IMR-90 (cell line): ENCODE data around the gene CCDC136. TPM values are rescaled to one million over a fixed set of nuclear protein-coding genes. Genes with fewer than 3 reads are reported as not detected.

Experiments used
- ATAC-seq: fragments of 200-7000 bp; cut with Tn5 transposase; 2 replicates; pipeline ENCODE4 v1.9.1; 2020; ENCODE audit warnings: low read depth, mild to moderate bottlenecking, moderate library complexity
- BruUV-seq: library from RNA; stranded (reverse); fragments of 400-500 nt; replicated peaks from 2 replicates; lab custom pipeline; 2021; lab: Mats Ljungman, UMichigan
- CTCF ChIA-PET: fragments of 300-600 bp; formaldehyde crosslinking; extraction: SDS; loops from one replicate; lab custom pipeline; 2021; ENCODE audit warnings: antibody characterized with exemption; lab: Yijun Ruan, JAX
- POLR2A ChIA-PET: fragments of 300-600 bp; sonication (Branson Sonifier 250); formaldehyde crosslinking; loops from one replicate; lab custom pipeline; 2022; ENCODE audit warnings: antibody characterized with exemption; ENCODE audit not compliant: unreplicated experiment; lab: Charles Lee
- DNase-seq: peaks from one replicate; pipeline ENCODE4 v3.0.0; 2013
- H2AFZ ChIP-seq: replicated peaks from 2 replicates; pipeline ENCODE3; 2013; ENCODE audit warnings: low read length, mild to moderate bottlenecking; ENCODE audit not compliant: poor library complexity
- H2AK5ac ChIP-seq: 2 replicates; pipeline ENCODE4 v1.6.1; 2013; ENCODE audit warnings: low read depth, low read length, inconsistent platforms
- H2AK9ac ChIP-seq: replicated peaks from 2 replicates; pipeline ENCODE3; 2013; ENCODE audit warnings: mild to moderate bottlenecking, low read depth, low read length, moderate library complexity; ENCODE audit not compliant: poor library complexity
- H2BK120ac ChIP-seq: 2 replicates; pipeline ENCODE4 v1.6.1; 2013; ENCODE audit warnings: low read depth, low read length, inconsistent platforms
- H2BK15ac ChIP-seq: 3 replicates; pipeline ENCODE4 v1.6.1; 2013; ENCODE audit warnings: low read depth, low read length, inconsistent platforms
- H2BK20ac ChIP-seq: 2 replicates; pipeline ENCODE4 v1.6.1; 2013; ENCODE audit warnings: low read depth, mild to moderate bottlenecking, inconsistent platforms, low read length, moderate library complexity
- H2BK5ac ChIP-seq: 2 replicates; pipeline ENCODE4 v1.6.1; 2013; ENCODE audit warnings: mild to moderate bottlenecking, low read depth, low read length, inconsistent platforms; ENCODE audit not compliant: poor library complexity, severe bottlenecking
- H3K14ac ChIP-seq: replicated peaks from 2 replicates; pipeline ENCODE4 v1.6.1; 2013; ENCODE audit warnings: low read depth, low read length, inconsistent platforms
- H3K18ac ChIP-seq: 2 replicates; pipeline ENCODE4 v1.6.1; 2013; ENCODE audit warnings: low read depth, low read length, control low read depth
- H3K23ac ChIP-seq: 2 replicates; pipeline ENCODE4 v1.6.1; 2013; ENCODE audit warnings: low read depth, low read length, inconsistent platforms
- H3K27ac ChIP-seq: 2 replicates; pipeline ENCODE4 v1.5.1; 2013; ENCODE audit warnings: mild to moderate bottlenecking, control low read depth, low read length; ENCODE audit not compliant: insufficient read depth
- H3K27me3 ChIP-seq: 2 replicates; pipeline ENCODE4 v1.6.1; 2013; ENCODE audit warnings: low read length; ENCODE audit not compliant: control insufficient read depth, insufficient read depth
- H3K36me3 ChIP-seq: 2 replicates; pipeline ENCODE4 v1.6.1; 2013; ENCODE audit warnings: low read length, mixed read lengths; ENCODE audit not compliant: control insufficient read depth, insufficient read depth
- H3K4ac ChIP-seq: 2 replicates; pipeline ENCODE4 v1.6.1; 2013; ENCODE audit warnings: low read depth, low read length, inconsistent platforms
- H3K4me1 ChIP-seq: 2 replicates; pipeline ENCODE4 v1.6.1; 2013; ENCODE audit warnings: low read length, mixed read lengths; ENCODE audit not compliant: control insufficient read depth, insufficient read depth
- H3K4me2 ChIP-seq: 2 replicates; pipeline ENCODE4 v1.6.1; 2013; ENCODE audit warnings: low read depth, mild to moderate bottlenecking, control low read depth, low read length, moderate library complexity
- H3K4me3 ChIP-seq: 2 replicates; pipeline ENCODE4 v1.5.1; 2013; ENCODE audit warnings: low read depth, mild to moderate bottlenecking, control low read depth, low read length, moderate library complexity; ENCODE audit not compliant: insufficient read depth
- H3K56ac ChIP-seq: 2 replicates; pipeline ENCODE4 v1.6.1; 2013; ENCODE audit warnings: low read length, inconsistent platforms; ENCODE audit not compliant: insufficient read depth; ENCODE audit errors: extremely low read depth
- H3K79me1 ChIP-seq, 2 experiments: 2 replicates each; pipeline ENCODE4 v1.6.1; 2013; ENCODE audit warnings: low read length in 2 of 2, inconsistent platforms in 1 of 2, low read depth in 1 of 2
- H3K9ac ChIP-seq: 2 replicates; pipeline ENCODE4 v1.6.1; 2013; ENCODE audit warnings: low read depth, low read length, control low read depth
- H3K9me1 ChIP-seq: 2 replicates; pipeline ENCODE4 v1.6.1; 2013; ENCODE audit warnings: low read length, inconsistent platforms; ENCODE audit not compliant: insufficient read depth
- H3K9me3 ChIP-seq: 2 replicates; pipeline ENCODE4 v1.6.1; 2013; ENCODE audit warnings: low read length; ENCODE audit not compliant: control insufficient read depth, insufficient read depth
- H4K20me1 ChIP-seq: 2 replicates; pipeline ENCODE4 v1.6.1; 2013; ENCODE audit warnings: low read length, inconsistent platforms; ENCODE audit not compliant: insufficient read depth
- H4K5ac ChIP-seq: 2 replicates; pipeline ENCODE4 v1.6.1; 2013; ENCODE audit warnings: mild to moderate bottlenecking, low read depth, low read length, control low read depth
- H4K8ac ChIP-seq, 2 experiments: 2 replicates each; pipeline ENCODE4 v1.6.1; 2013; ENCODE audit warnings: low read depth in 2 of 2, low read length in 2 of 2, control low read depth in 1 of 2, inconsistent platforms in 1 of 2
- H4K91ac ChIP-seq: 2 replicates; pipeline ENCODE4 v1.6.1; 2013; ENCODE audit warnings: low read depth, low read length, inconsistent platforms; ENCODE audit not compliant: insufficient read depth
- BHLHE40 ChIP-seq: fragments of 150-350 bp; IDR thresholded peaks from 2 replicates; pipeline ENCODE4 v1.6.1; 2016; ENCODE audit warnings: mild to moderate bottlenecking, low read depth, low read length
- CHD1 ChIP-seq: IDR thresholded peaks from 2 replicates; pipeline ENCODE4 v1.6.1; 2012; ENCODE audit warnings: low read depth, low read length, improper control_type of control experiment
- CTCF ChIP-seq: conservative IDR thresholded peaks from 2 replicates; pipeline ENCODE4 v1.5.1; 2012; ENCODE audit warnings: mild to moderate bottlenecking, low read depth, low read length, improper control_type of control experiment
- ELK1 ChIP-seq: fragments of 150-350 bp; IDR thresholded peaks from 2 replicates; pipeline ENCODE4 v1.6.1; 2016; ENCODE audit warnings: low read depth, mild to moderate bottlenecking, low read length, moderate library complexity, borderline replicate concordance
- FOS ChIP-seq: fragments of 150-350 bp; IDR thresholded peaks from 2 replicates; pipeline ENCODE4 v1.6.1; 2016; ENCODE audit warnings: low read depth, low read length
- MAFK ChIP-seq: IDR thresholded peaks from 2 replicates; pipeline ENCODE4 v1.6.1; 2012; ENCODE audit warnings: low read depth, low read length, improper control_type of control experiment
- MAZ ChIP-seq: IDR thresholded peaks from 2 replicates; pipeline ENCODE4 v1.6.1; 2012; ENCODE audit warnings: low read depth, mild to moderate bottlenecking, low read length, improper control_type of control experiment, moderate library complexity, borderline replicate concordance
- MXI1 ChIP-seq: IDR thresholded peaks from 2 replicates; pipeline ENCODE4 v1.6.1; 2012; ENCODE audit warnings: low read depth, mild to moderate bottlenecking, low read length, moderate library complexity, borderline replicate concordance
- NFE2L2 ChIP-seq: fragments of 150-350 bp; IDR thresholded peaks from 2 replicates; pipeline ENCODE4 v1.6.1; 2016; ENCODE audit warnings: low read depth, mild to moderate bottlenecking, low read length
- POLR2A ChIP-seq: IDR thresholded peaks from 2 replicates; pipeline ENCODE4 v1.6.1; 2012; ENCODE audit warnings: mild to moderate bottlenecking, low read depth, low read length
- RAD21 ChIP-seq: IDR thresholded peaks from 2 replicates; pipeline ENCODE4 v1.6.1; 2012; ENCODE audit warnings: low read length, improper control_type of control experiment
- RCOR1 ChIP-seq: IDR thresholded peaks from 2 replicates; pipeline ENCODE4 v1.6.1; 2012; ENCODE audit warnings: mild to moderate bottlenecking, low read length, improper control_type of control experiment; ENCODE audit not compliant: insufficient replicate concordance
- RFX5 ChIP-seq: IDR thresholded peaks from 2 replicates; pipeline ENCODE4 v1.8.0; 2012; ENCODE audit warnings: low read depth, mild to moderate bottlenecking, low read length, moderate library complexity
- SMC3 ChIP-seq: fragments of 150-350 bp; IDR thresholded peaks from 2 replicates; pipeline ENCODE4 v1.6.1; 2016; ENCODE audit warnings: low read depth, mild to moderate bottlenecking, antibody characterized with exemption, low read length, moderate library complexity
- USF2 ChIP-seq: fragments of 150-350 bp; IDR thresholded peaks from 2 replicates; pipeline ENCODE4 v1.6.1; 2017; ENCODE audit warnings: mild to moderate bottlenecking, antibody characterized with exemption, low read length, low read depth
- WGBS, 2 experiments: methylation state at CpG; one replicate each; pipeline versions ENCODE4 v1.1.5 to v1.1.7; 2013; ENCODE audit warnings: missing lambda C conversion rate in 2 of 2; ENCODE audit not compliant: insufficient read length in 1 of 2; ENCODE audit errors: extremely low coverage in 2 of 2; 5-methylcytosine and 5-hydroxymethylcytosine counted together
- dilution Hi-C: fragments of 300-500 bp; cut with HindIII; formaldehyde crosslinking; loops from one replicate; pipeline ENCODE4 v1.14.3; 2018; ENCODE audit warnings: low sequenced_read_pairs; ENCODE audit not compliant: unreplicated experiment
- in situ Hi-C: fragments of 300-500 bp; cut with MboI; formaldehyde crosslinking; loops from 3 replicates; pipeline ENCODE4 v1.14.3; 2019; ENCODE audit warnings: low sequenced_read_pairs, inconsistent platforms, mixed read lengths
- intact Hi-C: fragments of 100-400 bp; cut with micrococcal nuclease; formaldehyde crosslinking; loops from 2 replicates; pipeline ENCODE4 v1.10.0; 2022
- polyA plus RNA-seq, 3 experiments: library from polyadenylated mRNA; depleted of rRNA; stranded (reverse); fragments of >200 nt; gene quantifications; 2 replicates each; pipeline ENCODE4 v1.2.3, GENCODE V29; 2012; ENCODE audit warnings: low replicate concordance in 1 of 3
- total RNA-seq: library from RNA; depleted of rRNA; stranded (reverse); fragments of >200 nt; gene quantifications from 2 replicates; pipeline ENCODE4 v1.2.3, GENCODE V29; 2012

The CCDC136 gene
- total and polyA plus RNA-seq, 2 of the 4 experiments (the other 2 are of a cell fraction) = 7.7 to 18.0 TPM

GRCh38 chr7:128865996-128866877 is 74.5 kb downstream of the CCDC136 start:
- POLR2A ChIA-PET = no interaction called here
- Histone ChIP-seq H3K9me3 (no peaks in the 10 kb centered on the region), H3K56ac (no peak overlapping the region), H4K91ac (no peak overlapping the region), H3K4ac (no peak overlapping the region), H2AK5ac (no peak overlapping the region), H3K14ac (no peak overlapping the region), H3K4me1 (peaks cover 2% of the 10 kb centered on the region), H4K5ac (no peak overlapping the region), H2AFZ (no peak overlapping the region), H2BK5ac (no peak overlapping the region), H3K27ac (no peak overlapping the region), H3K9me1 (peaks cover 5% of the 10 kb centered on the region; the same call in 1 of the 2 replicates), H3K36me3 (peaks cover 16% of the 10 kb centered on the region), H2BK15ac (no peak overlapping the region), H3K4me2 (no peak overlapping the region), H2BK20ac (no peak overlapping the region), H4K8ac (no peak overlapping the region), H3K4me3 (no peak overlapping the region), H3K9ac (no peak overlapping the region), H4K20me1 (peaks cover 31% of the 10 kb centered on the region), H3K27me3 (peaks cover 17% of the 10 kb centered on the region; the same call in 1 of the 2 replicates), H3K23ac (no peak overlapping the region), H2AK9ac (no peak overlapping the region), H2BK120ac (no peak overlapping the region), H3K79me1 (peaks cover 11 to 16% of the 10 kb centered on the region in 2 experiments), H3K18ac (no peak overlapping the region)
- BruUV-seq = no TSS peak
- ATAC-seq (no peak), DNase-seq (no peak)
- in situ Hi-C loops (no loop called here), intact Hi-C loops (no loop called here), dilution Hi-C loops (no loop called here)
- CTCF ChIA-PET = no interaction called here
- no CpG with 5 or more reads among the region's 27 CpGs for WGBS, 2 experiments
- TF ChIP-seq RFX5 = no peak
- TF ChIP-seq SMC3 = no peak
- no peak for TF ChIP-seq MAFK
- no peak for TF ChIP-seq MAZ
- no peak for TF ChIP-seq MXI1
- no peak for TF ChIP-seq CHD1
- no peak for TF ChIP-seq RAD21
- no peak for TF ChIP-seq RCOR1
- TF ChIP-seq POLR2A = no peak
- TF ChIP-seq CTCF = no peak
- TF ChIP-seq BHLHE40 = no peak
- no peak for TF ChIP-seq USF2
- TF ChIP-seq NFE2L2 = no peak
- no peak for TF ChIP-seq ELK1
- TF ChIP-seq FOS = no peak
